ENCODE results near the gene RNF8. TPM values are rescaled to one million over a fixed set of nuclear protein-coding genes. Genes with fewer than 3 reads are reported as not detected.
A peak's percentile ranks its signal among the peaks of the same experiment; 100 is the strongest.
"Not testable (repeated sequence)": the region's sequence is repeated elsewhere in the genome, so short reads cannot be mapped to it uniquely, and the experiment has no call there.

The RNF8 gene
- total and polyA plus RNA-seq, 9 donors, result 13.5 to 23.1 (median 16.2) TPM

- WGBS (ENCODE audit: insufficient coverage), result 63% methylated on average over 7 of the region's 8 CpGs
- Histone ChIP-seq H3K4me3 (ENCODE audit: low read length) (no peak overlapping the region), H3K4me1 (ENCODE audit: control insufficient read depth, insufficient read depth, low read length) (peaks cover 4% of the 10 kb centered on the region), H3K36me3 (ENCODE audit: control insufficient read depth, insufficient read depth, low read length) (peaks cover 61% of the 10 kb centered on the region), H3K27ac (ENCODE audit: low read length) (no peak overlapping the region), H3K27me3 (ENCODE audit: control insufficient read depth, insufficient read depth, low read length) (no peaks in the 10 kb centered on the region), H3K9me3 (replicated peaks; ENCODE audit: control insufficient read depth, low read depth, low read length) (no peaks in the 10 kb centered on the region)
- DNase-seq, result no peak
Observed at GRCh38 chr6:37320646-37321045, 33.1 kb upstream of the RNF8 start.

- no peak overlapping the region for H3K4me3 ChIP-seq (ENCODE audit: low read length)
- peaks cover 56% of the 10 kb centered on the region for H3K36me3 ChIP-seq (ENCODE audit: control insufficient read depth, insufficient read depth, low read length)
Observed at GRCh38 chr6:37321101-37321500, 32.7 kb upstream of the RNF8 start.

GRCh38 chr6:37321516-37322415, 32.0 kb upstream of the RNF8 start:
- no peaks in the 10 kb centered on the region for H3K9me3 ChIP-seq (replicated peaks; ENCODE audit: control insufficient read depth, low read depth, low read length)
- peaks cover 4% of the 10 kb centered on the region for H3K4me1 ChIP-seq (ENCODE audit: control insufficient read depth, insufficient read depth, low read length)
- DNase-seq, result no peak
- 71% methylated on average over 5 of the region's 8 CpGs for WGBS (ENCODE audit: insufficient coverage)
- peaks cover 49% of the 10 kb centered on the region for H3K36me3 ChIP-seq (ENCODE audit: control insufficient read depth, insufficient read depth, low read length)
- H3K27ac ChIP-seq (ENCODE audit: low read length), result no peak overlapping the region
- H3K4me3 ChIP-seq (ENCODE audit: low read length), result no peak overlapping the region
- H3K27me3 ChIP-seq (ENCODE audit: control insufficient read depth, insufficient read depth, low read length), result no peaks in the 10 kb centered on the region

More at GRCh38 chr6:37321101-37321500, 32.7 kb upstream of the RNF8 start:
- H3K4me1 ChIP-seq (ENCODE audit: control insufficient read depth, insufficient read depth, low read length), result peaks cover 4% of the 10 kb centered on the region
- H3K9me3 ChIP-seq (replicated peaks; ENCODE audit: control insufficient read depth, low read depth, low read length), result no peaks in the 10 kb centered on the region
- DNase-seq, result no peak
- H3K27me3 ChIP-seq (ENCODE audit: control insufficient read depth, insufficient read depth, low read length), result no peaks in the 10 kb centered on the region
- H3K27ac ChIP-seq (ENCODE audit: low read length), result no peak overlapping the region

GRCh38 chr6:37323580-37323979, 30.2 kb upstream of the RNF8 start:
- H3K4me3 ChIP-seq (ENCODE audit: low read length), result no peak overlapping the region
- H3K36me3 ChIP-seq (ENCODE audit: control insufficient read depth, insufficient read depth, low read length), result peaks cover 33% of the 10 kb centered on the region
- peak; percentile 55 for DNase-seq
- H3K27ac ChIP-seq (ENCODE audit: low read length), result no peak overlapping the region
- H3K4me1 ChIP-seq (ENCODE audit: control insufficient read depth, insufficient read depth, low read length), result peaks cover 4% of the 10 kb centered on the region
- WGBS (ENCODE audit: insufficient coverage), result 22% methylated on average over 2 of the region's 3 CpGs
- no peaks in the 10 kb centered on the region for H3K9me3 ChIP-seq (replicated peaks; ENCODE audit: control insufficient read depth, low read depth, low read length)
- H3K27me3 ChIP-seq (ENCODE audit: control insufficient read depth, insufficient read depth, low read length), result no peaks in the 10 kb centered on the region

- no peak overlapping the region for H3K4me3 ChIP-seq (ENCODE audit: low read length)
- H3K27me3 ChIP-seq (ENCODE audit: control insufficient read depth, insufficient read depth, low read length), result no peaks in the 10 kb centered on the region
- H3K4me1 ChIP-seq (ENCODE audit: control insufficient read depth, insufficient read depth, low read length), result peaks cover 4% of the 10 kb centered on the region
- DNase-seq, result no peak
- H3K27ac ChIP-seq (ENCODE audit: low read length), result no peak overlapping the region
- WGBS (ENCODE audit: insufficient coverage), result 63% methylated on average over 1 of the region's 4 CpGs
- H3K9me3 ChIP-seq (replicated peaks; ENCODE audit: control insufficient read depth, low read depth, low read length), result no peaks in the 10 kb centered on the region
- peaks cover 25% of the 10 kb centered on the region for H3K36me3 ChIP-seq (ENCODE audit: control insufficient read depth, insufficient read depth, low read length)
Observed at GRCh38 chr6:37324131-37325033, 29.4 kb upstream of the RNF8 start.

GRCh38 chr6:37330345-37330744, 23.4 kb upstream of the RNF8 start:
- 94% methylated on average over 6 of the region's 10 CpGs for WGBS (ENCODE audit: insufficient coverage)
- not testable (repeated sequence) for H3K4me1 ChIP-seq (ENCODE audit: control insufficient read depth, insufficient read depth, low read length); H3K9me3 ChIP-seq (replicated peaks; ENCODE audit: control insufficient read depth, low read depth, low read length); DNase-seq; H3K27ac ChIP-seq (ENCODE audit: low read length); H3K27me3 ChIP-seq (ENCODE audit: control insufficient read depth, insufficient read depth, low read length); H3K4me3 ChIP-seq (ENCODE audit: low read length)
- peaks cover 19% of the 10 kb centered on the region for H3K36me3 ChIP-seq (ENCODE audit: control insufficient read depth, insufficient read depth, low read length)

GRCh38 chr6:37331047-37331446, 22.7 kb upstream of the RNF8 start:
- H3K4me1 ChIP-seq (ENCODE audit: control insufficient read depth, insufficient read depth, low read length), result no peaks in the 10 kb centered on the region
- DNase-seq, result no peak
- no peak overlapping the region for H3K27ac ChIP-seq (ENCODE audit: low read length)
- no peak overlapping the region for H3K4me3 ChIP-seq (ENCODE audit: low read length)
- no peaks in the 10 kb centered on the region for H3K9me3 ChIP-seq (replicated peaks; ENCODE audit: control insufficient read depth, low read depth, low read length)
- no peaks in the 10 kb centered on the region for H3K27me3 ChIP-seq (ENCODE audit: control insufficient read depth, insufficient read depth, low read length)
- 92% methylated on average over 10 of the region's 13 CpGs for WGBS (ENCODE audit: insufficient coverage)
- H3K36me3 ChIP-seq (ENCODE audit: control insufficient read depth, insufficient read depth, low read length), result peaks cover 19% of the 10 kb centered on the region

- Histone ChIP-seq H3K9me3 (replicated peaks; ENCODE audit: control insufficient read depth, low read depth, low read length) (no peaks in the 10 kb centered on the region), H3K4me3 (ENCODE audit: low read length) (no peak overlapping the region), H3K36me3 (ENCODE audit: control insufficient read depth, insufficient read depth, low read length) (peaks cover 19% of the 10 kb centered on the region), H3K4me1 (ENCODE audit: control insufficient read depth, insufficient read depth, low read length) (no peaks in the 10 kb centered on the region), H3K27me3 (ENCODE audit: control insufficient read depth, insufficient read depth, low read length) (no peaks in the 10 kb centered on the region), H3K27ac (ENCODE audit: low read length) (no peak overlapping the region)
- WGBS (ENCODE audit: insufficient coverage), result no CpG with 5 or more reads among the region's 1 CpG
- no peak for DNase-seq
Observed at GRCh38 chr6:37332894-37333293, 20.9 kb upstream of the RNF8 start.

- Histone ChIP-seq H3K36me3 (ENCODE audit: control insufficient read depth, insufficient read depth, low read length) (peaks cover 19% of the 10 kb centered on the region), H3K9me3 (replicated peaks; ENCODE audit: control insufficient read depth, low read depth, low read length) (no peaks in the 10 kb centered on the region), H3K27ac (ENCODE audit: low read length) (no peak overlapping the region), H3K4me3 (ENCODE audit: low read length) (no peak overlapping the region), H3K4me1 (ENCODE audit: control insufficient read depth, insufficient read depth, low read length) (no peaks in the 10 kb centered on the region), H3K27me3 (ENCODE audit: control insufficient read depth, insufficient read depth, low read length) (no peaks in the 10 kb centered on the region)
- no peak for DNase-seq
Observed at GRCh38 chr6:37334047-37334446, 19.7 kb upstream of the RNF8 start.

GRCh38 chr6:37338317-37338716, 15.5 kb upstream of the RNF8 start:
- not testable (repeated sequence) for H3K9me3 ChIP-seq (replicated peaks; ENCODE audit: control insufficient read depth, low read depth, low read length); DNase-seq; H3K27me3 ChIP-seq (ENCODE audit: control insufficient read depth, insufficient read depth, low read length); H3K27ac ChIP-seq (ENCODE audit: low read length); H3K4me1 ChIP-seq (ENCODE audit: control insufficient read depth, insufficient read depth, low read length); H3K36me3 ChIP-seq (ENCODE audit: control insufficient read depth, insufficient read depth, low read length); H3K4me3 ChIP-seq (ENCODE audit: low read length)
- 100% methylated on average over 1 of the region's 3 CpGs for WGBS (ENCODE audit: insufficient coverage)
